T-helper 2 cell treated with Interferon-gamma antibody and Interleukin-4, amounts not matched to agents 100 ng/mL and 5 ng/mL, for 36 hours (primary cell): Measurements from ENCODE around the gene KRTAP20-2. TPM values are rescaled to one million over a fixed set of nuclear protein-coding genes. Genes with fewer than 3 reads are reported as not detected.

Source experiments
- intact Hi-C: fragments of 100-400 bp; cut with micrococcal nuclease; formaldehyde crosslinking; loops from one replicate; pipeline ENCODE4 v1.15.1; 2023
- total RNA-seq: library from RNA; stranded (reverse); gene quantifications from 2 replicates; pipeline ENCODE4 v1.2.3, GENCODE V29; 2022

KRTAP20-2 gene
- total RNA-seq, result not detected in 2 replicates

GRCh38 chr21:30634906-30635305 is at the start of gene KRTAP20-2:
Gene KRTAP20-2 (plus strand): TSS chr21:30635206. CDS start chr21:30635264, 58 bp downstream.
- intact Hi-C loops, result no loop called here

DNA sequence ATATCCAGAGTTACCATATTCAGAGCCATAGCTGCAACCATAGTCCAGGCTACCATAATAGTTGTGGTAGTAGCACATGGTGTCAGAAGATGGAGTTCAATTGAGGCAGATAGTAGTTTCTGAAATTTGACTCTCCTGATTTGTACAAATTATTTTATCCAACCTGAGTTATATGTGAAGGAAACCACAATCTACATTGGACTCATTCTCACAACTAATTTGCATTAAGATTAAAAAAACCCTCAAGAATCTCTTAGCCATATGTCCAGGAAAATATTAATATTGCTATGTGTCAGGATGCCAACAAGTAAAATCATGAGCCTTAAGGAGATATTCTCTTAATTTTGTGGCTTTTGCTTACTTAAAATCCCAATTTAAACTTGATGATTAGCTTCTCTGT is 44.7 kb upstream of the KRTAP20-2 start, which contains the start of gene KRTAP22-2:
KRTAP22-2 (minus strand) TSS at position 101 of the 400 bp plus-strand sequence.
- intact Hi-C loops, result no loop called here

- intact Hi-C loops, result no loop called here
Measured at GRCh38 chr21:30592140-30592539, 42.9 kb upstream of the KRTAP20-2 start, which contains the start of gene KRTAP6-3. Gene KRTAP6-3 (plus strand): TSS chr21:30592440. CDS start chr21:30592446, 6 bp downstream.

DNA sequence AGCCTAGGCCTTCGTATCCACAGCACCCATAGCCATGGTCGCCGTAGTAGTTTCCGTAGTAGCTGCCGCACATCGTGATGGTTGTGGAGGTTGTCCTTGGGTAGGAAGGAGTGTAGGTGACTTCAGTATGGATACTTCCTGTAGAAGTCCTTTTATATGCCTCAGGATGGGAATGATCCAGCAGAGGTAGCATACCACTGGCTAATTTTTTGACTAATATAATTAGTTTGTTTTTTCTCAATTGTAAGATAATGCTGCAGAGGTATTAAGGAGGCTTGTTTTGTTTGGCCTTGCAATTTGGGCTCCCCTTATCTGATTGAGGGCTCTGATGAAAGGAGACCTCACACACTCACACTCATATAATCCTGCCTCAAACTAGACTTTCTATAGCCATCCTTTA is 36.2 kb upstream of the KRTAP20-2 start, which contains the start of gene KRTAP6-2:
KRTAP6-2 (minus strand) TSS at position 101 of the 400 bp plus-strand sequence; CDS start at position 73, 28 bp downstream.
- intact Hi-C loops, result no loop called here

- intact Hi-C loops, result no loop called here
Measured at GRCh38 chr21:30600787-30601186, 34.2 kb upstream of the KRTAP20-2 start, which contains the start of gene KRTAP22-1. Gene KRTAP22-1 (plus strand): TSS chr21:30601087.

GRCh38 chr21:30605968-30606367 is 29.0 kb upstream of the KRTAP20-2 start:
- intact Hi-C loops, result no loop called here

DNA sequence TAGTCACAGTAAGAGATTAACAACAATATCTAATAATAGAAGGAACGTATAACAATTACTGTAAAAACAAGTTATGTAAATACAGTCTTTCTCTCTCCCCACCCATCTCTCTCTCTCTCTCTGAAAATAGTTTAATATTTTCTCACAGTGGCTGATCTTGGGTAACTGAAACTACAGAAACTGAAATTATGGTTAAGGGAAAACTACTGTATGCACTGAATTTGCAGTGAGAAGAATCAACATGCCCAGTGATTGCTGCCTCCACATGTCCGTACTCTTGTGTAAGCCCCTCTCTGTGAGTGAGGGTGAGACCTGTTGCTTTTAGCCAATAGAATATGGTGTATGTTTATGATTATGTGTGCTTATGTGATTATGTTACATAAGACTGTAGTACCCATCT is 22.9 kb upstream of the KRTAP20-2 start:
- intact Hi-C loops, result no loop called here

DNA sequence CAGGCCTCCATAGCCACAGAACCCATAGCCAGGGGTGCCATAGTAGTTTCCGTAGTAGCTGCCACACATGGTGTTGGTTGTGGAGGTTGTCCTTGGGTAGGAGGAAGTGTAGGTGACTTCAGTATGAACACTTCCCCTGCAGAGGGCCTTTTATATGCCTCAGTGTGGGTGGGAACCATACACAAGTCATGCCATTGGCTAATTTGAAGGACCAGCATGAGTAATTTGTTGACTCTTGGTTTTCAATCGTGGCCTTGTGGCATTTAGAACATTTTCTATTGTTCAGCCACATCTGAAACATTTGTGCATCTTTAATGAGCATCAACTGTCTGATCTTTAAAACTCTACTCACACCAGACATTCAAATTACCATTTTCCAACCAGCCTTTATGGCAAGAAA is 21.2 kb upstream of the KRTAP20-2 start, which contains the start of gene KRTAP6-1:
KRTAP6-1 (minus strand) TSS at position 95 of the 400 bp plus-strand sequence; CDS start at position 69, 26 bp downstream.
- intact Hi-C loops, result no loop called here

GRCh38 chr21:30615199-30615598 is 19.8 kb upstream of the KRTAP20-2 start:
- intact Hi-C loops, result no loop called here

- intact Hi-C loops, result no loop called here
Measured at GRCh38 chr21:30616125-30616524, 18.9 kb upstream of the KRTAP20-2 start, which contains the start of gene KRTAP20-1. Gene KRTAP20-1 (plus strand): TSS chr21:30616425. CDS start chr21:30616455, 30 bp downstream.

- intact Hi-C loops, result no loop called here
Measured at GRCh38 chr21:30620080-30620479, 14.9 kb upstream of the KRTAP20-2 start.

DNA sequence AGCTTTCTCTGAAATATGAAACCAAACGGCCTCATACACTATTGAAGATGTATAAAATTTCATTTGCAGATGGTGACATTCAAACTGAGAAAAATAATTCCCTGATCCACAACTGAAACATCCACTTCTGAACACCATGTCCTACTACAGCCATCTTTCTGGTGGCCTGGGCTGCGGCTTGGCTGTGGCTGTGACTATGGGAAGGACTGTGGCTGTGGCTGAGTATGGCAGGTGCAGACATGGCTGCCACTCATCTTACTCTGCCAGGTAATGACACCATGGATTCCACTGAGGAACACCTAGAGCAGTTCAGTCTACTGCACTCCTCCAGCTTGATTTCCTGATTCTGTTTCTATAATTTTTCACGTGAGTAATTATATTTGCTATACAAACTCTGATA is 14.5 kb upstream of the KRTAP20-2 start, which contains the start of gene KRTAP20-4:
KRTAP20-4 (plus strand) TSS at position 106 of the 400 bp plus-strand sequence.
- intact Hi-C loops, result no loop called here

GRCh38 chr21:30623362-30623761 is 11.6 kb upstream of the KRTAP20-2 start:
- intact Hi-C loops, result no loop called here

DNA sequence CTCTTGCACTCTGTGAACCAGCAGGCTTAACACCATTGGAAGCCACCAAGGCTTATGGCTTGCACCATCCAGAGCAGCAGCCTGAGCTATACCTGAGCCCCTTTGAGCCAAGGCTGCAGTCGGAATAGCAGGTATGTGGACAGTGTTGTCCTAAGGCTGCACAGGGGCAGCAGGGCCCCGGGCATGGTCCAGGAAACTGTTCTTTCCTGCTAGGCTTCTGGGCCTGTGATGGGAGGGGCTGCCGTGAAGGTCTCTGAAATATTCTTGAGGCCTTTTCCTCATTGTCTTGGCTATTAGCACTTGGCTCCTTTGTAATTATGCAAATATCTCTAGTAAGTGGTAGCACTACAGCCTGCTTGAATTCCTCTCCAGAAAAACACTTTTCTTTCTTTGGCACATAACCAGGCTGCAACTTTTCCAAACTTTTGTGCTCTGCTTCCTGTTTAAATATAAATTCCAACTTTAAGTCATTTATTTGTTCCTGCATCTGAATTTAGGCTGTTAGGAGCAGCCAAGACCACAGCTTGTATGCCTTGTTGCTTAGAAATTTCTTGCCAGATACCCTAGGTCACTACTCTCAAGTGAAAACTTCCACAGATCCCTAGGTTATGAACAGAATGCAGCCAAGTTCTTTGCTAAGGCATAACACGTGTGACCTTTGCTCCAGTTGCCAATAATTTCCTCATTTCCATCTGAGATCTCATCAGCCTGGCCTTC is 9.4 kb upstream of the KRTAP20-2 start:
- intact Hi-C loops, result no loop called here

GRCh38 chr21:30628109-30628508 is 6.9 kb upstream of the KRTAP20-2 start:
- intact Hi-C loops, result no loop called here

DNA sequence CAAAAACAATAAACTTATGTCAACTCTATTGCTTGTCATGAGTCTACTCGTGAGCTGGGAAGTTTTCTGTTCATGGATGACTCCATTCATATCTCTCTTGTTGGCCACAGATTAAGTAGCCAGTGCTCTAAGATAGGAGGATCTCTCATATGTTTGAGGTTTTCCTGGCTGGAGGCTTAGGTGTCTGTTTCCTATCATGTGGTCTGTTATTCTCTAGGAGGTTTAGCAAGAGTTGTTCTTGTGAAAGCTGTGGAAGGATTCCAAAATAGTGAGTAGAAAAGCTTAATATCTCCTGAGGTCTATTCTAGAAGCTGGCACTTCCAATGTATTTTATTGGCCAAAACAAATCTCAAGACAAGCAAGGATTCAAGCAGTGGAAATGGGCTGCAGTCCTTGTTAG is 5.8 kb upstream of the KRTAP20-2 start:
- intact Hi-C loops, result no loop called here

GRCh38 chr21:30638686-30639085 is 3.7 kb downstream of the KRTAP20-2 start:
- intact Hi-C loops, result no loop called here

GRCh38 chr21:30642564-30642963 is 7.6 kb downstream of the KRTAP20-2 start, which contains the start of gene KRTAP20-3:
Gene KRTAP20-3 (plus strand): TSS chr21:30642864.
- intact Hi-C loops, result no loop called here

DNA sequence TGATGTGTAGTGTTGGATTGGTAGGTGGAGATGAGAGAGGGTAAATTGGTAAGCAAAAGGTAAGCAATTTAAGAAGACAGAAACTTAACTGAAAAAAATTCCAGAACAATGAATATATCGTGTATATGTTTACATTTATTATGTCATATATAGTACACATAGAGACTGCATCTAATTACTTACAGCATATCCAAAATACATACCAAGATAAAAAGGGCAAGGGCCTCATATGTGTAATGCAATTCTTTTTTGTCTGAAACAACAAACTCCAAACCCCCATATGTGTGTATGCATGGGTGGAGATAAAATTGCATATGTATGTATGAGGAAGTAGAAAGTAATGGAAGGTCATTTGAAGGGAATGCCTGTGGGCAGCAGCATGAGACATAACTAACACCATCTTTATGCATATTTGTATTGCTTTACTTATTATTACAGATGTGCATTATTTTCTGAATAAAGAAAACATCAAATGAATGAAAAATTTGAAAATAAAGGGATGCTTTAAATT is 12.0 kb downstream of the KRTAP20-2 start:
- intact Hi-C loops, result no loop called here

- intact Hi-C loops, result no loop called here
Measured at GRCh38 chr21:30652891-30653290, 17.9 kb downstream of the KRTAP20-2 start.

GRCh38 chr21:30668776-30669175 is 33.8 kb downstream of the KRTAP20-2 start:
- intact Hi-C loops, result no loop called here

DNA sequence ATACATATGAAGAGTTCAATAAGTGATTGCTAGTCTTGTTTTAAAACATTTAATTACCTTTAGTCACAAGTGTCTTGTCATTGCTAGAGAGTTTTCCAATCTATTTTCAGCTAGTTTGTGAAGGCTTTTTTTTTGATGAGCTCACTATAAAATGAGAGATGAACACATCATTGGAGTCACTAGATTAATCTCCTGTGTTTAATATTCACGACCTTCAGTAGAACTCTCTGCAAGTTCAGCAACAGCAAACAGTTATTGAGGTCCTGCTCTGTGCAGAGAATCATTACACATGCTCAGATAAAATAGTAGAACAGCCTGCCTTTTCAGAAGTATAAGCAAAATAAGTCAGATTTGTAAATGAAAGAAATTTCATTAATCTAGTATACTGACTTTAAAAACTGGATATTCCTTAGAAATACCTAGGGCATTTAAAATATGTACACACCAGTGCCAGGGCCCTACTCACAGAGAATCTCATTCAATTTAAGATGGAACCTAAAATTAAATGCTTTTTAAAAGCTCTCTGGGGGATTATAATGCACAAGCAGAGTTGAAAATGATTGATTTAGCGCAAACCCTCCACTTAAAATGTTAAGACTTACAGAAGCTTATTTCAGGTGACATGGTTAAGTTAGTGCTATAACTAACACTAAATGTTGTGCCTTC is 38.1 kb downstream of the KRTAP20-2 start:
- intact Hi-C loops, result no loop called here
